GM21526 (cell line): ENCODE data around the gene PLEKHJ1.

Experiments
- ATAC-seq: cut with Tn5 transposase; IDR thresholded peaks from one replicate; pipeline ENCODE4 v1.9.1; 2021; ENCODE audit warnings: moderate library complexity; ENCODE audit not compliant: unreplicated experiment, low FRiP score

The PLEKHJ1 gene

DNA sequence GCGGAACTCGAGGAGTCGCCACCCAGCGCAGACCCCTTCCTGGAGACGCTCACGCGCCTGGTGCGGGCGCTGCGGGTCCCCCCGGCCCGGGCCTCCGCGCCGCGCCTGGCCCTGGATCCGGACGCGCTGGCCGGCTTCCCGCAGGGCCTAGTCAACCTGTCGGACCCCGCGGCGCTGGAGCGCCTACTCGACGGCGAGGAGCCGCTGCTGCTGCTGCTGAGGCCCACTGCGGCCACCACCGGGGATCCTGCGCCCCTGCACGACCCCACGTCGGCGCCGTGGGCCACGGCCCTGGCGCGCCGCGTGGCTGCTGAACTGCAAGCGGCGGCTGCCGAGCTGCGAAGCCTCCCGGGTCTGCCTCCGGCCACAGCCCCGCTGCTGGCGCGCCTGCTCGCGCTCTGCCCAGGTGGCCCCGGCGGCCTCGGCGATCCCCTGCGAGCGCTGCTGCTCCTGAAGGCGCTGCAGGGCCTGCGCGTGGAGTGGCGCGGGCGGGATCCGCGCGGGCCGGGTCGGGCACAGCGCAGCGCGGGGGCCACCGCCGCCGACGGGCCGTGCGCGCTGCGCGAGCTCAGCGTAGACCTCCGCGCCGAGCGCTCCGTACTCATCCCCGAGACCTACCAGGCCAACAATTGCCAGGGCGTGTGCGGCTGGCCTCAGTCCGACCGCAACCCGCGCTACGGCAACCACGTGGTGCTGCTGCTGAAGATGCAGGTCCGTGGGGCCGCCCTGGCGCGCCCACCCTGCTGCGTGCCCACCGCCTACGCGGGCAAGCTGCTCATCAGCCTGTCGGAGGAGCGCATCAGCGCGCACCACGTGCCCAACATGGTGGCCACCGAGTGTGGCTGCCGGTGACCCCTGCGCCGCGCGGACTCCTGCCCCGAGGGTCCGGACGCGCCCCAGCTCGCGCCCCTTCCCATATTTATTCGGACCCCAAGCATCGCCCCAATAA is 15.3 kb upstream of the PLEKHJ1 start:
- no peak for ATAC-seq

DNA sequence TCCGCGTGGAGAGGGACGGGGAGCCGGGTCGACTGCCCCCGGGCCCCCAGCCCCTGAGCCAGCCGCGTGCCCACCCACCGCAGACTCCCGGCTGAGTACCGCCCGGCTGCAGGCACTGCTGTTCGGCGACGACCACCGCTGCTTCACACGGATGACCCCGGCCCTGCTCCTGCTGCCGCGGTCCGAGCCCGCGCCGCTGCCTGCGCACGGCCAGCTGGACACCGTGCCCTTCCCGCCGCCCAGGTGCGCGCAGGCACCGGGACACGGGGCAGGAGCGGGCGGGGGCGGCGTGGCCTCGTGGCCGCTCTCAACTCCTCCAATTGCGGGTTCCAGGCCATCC is 14.6 kb upstream of the PLEKHJ1 start:
- ATAC-seq: no peak

GRCh38 chr19:2249880-2250765 is 14.0 kb upstream of the PLEKHJ1 start:
- ATAC-seq: no peak

DNA sequence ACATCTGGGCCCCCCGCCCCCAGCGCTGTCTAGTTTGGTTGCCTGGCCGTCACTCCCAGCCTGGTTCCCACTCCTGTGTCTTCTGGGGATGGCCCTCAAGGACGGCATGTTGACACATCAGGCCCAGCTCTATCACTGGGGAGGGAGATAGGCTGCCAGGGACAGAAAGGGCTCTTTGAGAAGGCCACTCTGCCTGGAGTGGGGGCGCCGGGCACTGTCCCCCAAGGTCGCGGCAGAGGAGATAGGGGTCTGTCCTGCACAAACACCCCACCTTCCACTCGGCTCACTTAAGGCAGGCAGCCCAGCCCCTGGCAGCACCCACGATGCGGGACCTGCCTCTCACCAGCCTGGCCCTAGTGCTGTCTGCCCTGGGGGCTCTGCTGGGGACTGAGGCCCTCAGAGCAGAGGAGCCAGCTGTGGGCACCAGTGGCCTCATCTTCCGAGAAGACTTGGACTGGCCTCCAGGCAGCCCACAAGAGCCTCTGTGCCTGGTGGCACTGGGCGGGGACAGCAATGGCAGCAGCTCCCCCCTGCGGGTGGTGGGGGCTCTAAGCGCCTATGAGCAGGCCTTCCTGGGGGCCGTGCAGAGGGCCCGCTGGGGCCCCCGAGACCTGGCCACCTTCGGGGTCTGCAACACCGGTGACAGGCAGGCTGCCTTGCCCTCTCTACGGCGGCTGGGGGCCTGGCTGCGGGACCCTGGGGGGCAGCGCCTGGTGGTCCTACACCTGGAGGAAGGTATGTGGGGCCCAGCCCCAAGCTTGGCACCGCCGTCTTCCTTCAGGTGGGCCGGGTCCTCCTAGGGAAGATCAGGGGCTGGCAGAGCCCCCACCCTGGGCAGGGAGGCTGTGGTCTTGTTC is 13.1 kb upstream of the PLEKHJ1 start, which contains the start of gene AMH:
AMH (plus strand) TSS at position 314 of the 857 bp plus-strand sequence; CDS start at position 324, 10 bp downstream.
- no peak for ATAC-seq

- ATAC-seq: no peak
These were observed 12.2 kb upstream of the PLEKHJ1 start for GRCh38 chr19:2248136-2249009.

- ATAC-seq: no peak
These were observed 11.4 kb upstream of the PLEKHJ1 start for GRCh38 chr19:2247433-2248101.

GRCh38 chr19:2246801-2247361 is 10.8 kb upstream of the PLEKHJ1 start:
- no peak for ATAC-seq

DNA sequence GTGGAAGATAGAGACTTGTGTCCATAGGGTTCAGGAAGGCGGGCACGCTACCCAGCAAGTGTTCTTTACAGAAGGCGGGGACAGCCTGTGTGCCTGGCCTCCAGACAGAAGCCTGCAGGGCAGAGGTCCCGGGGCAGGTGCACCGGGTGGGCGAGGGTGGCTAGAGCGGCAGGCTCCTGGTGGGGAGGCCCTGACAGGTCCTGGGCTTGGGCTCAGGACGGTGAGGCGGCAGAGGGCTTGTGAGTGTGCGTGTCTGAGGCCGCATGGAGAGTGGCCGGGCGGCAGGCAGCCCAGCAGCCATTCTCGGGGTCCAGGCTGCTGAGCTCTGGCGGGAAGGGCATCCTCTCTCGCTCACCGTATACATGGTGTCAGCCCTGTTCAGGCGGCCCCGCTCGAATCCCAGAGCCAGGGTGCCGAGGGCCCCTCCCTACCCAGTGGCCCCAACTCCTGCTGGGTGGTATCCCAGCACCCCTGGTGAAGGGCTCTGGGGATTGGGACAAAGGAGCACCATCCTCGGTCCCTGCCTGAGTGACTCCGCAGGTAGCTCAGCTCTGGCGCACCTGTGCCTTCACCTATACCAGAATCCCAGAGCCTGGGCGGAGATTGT is 10.0 kb upstream of the PLEKHJ1 start:
- no peak for ATAC-seq

DNA sequence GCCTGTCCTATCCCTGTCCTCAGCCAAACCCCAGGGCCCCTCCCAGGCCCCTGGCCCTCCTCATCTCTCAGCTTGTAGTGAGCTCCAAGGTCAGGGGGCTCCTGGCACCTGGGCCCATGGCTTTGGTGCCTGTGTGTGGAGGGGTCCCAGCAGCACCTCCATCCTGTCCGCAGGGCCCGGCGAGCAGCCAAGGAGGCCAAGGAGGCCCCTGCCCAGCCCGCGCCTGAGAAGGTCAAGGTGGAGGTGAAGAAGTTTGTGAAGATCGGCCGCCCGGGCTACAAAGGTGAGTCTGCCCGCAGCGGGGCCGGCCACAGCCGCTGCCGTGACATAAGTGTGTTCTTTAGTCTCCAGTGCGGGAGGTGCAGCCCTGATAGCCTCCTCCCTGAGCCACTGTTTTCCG is 9.1 kb upstream of the PLEKHJ1 start:
- no peak for ATAC-seq

DNA sequence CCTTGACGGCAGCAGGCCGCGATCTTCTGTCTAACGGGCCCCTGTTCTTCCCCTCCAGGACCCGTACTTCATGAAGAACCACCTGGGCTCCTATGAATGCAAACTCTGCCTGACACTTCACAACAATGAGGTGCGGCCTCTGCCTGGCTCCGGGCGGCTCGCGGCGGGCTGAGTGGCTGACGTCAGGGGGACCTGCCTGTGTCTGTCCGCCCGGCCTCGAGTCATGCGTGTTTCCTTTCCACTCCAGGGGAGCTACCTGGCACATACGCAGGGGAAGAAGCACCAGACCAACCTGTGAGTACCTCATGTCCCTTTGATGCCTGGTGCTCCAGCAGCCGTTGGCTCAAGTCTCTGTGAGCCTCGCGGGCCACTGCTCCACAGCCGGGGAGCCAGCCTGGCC is 8.4 kb upstream of the PLEKHJ1 start:
- ATAC-seq: no peak

GRCh38 chr19:2244125-2244411 is 7.9 kb upstream of the PLEKHJ1 start:
- no peak for ATAC-seq

GRCh38 chr19:2243274-2244124 is 7.4 kb upstream of the PLEKHJ1 start:
- no peak for ATAC-seq

DNA sequence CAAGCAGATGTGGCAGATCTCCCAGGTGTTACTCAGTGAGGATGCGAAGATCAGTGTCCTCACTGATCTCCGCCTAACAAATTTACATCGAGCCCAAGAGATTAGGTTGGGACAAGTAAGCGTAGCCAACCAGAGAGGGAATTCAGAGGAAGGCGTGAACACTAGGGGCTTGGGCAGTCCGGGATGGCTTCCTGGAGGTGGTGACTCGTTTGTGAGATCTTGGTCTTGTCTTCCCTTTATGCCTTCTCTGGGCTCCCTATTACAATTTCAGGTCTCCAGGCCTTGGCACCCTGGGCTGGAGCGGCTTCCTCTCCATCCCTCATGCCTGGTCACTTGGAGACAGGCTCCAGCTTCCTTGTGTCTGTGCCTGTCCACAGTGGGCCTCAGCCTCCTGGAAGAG is 6.7 kb upstream of the PLEKHJ1 start:
- no peak for ATAC-seq

DNA sequence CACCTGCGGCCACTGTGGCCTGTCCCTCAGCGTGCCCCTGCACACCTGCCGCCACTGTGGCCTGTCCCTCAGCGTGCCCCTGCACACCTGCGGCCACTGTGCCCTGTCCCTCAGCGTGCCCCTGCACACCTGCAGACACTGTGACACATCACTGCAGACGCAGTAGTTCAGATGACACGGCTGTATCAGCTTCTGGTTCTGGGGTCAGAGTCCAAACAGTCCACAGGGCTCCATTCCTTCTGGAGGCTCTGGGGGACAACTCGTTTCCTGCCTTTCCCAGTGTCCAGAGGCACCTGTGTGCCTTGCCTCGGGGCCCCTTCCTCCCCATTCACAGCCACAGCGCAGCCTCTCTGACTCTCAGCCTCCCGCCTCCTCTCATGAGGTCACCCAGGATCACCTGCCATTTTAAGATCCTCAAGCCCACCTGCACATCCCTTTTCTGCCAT is 6.0 kb upstream of the PLEKHJ1 start:
- no peak for ATAC-seq

GRCh38 chr19:2240881-2241760 is 5.0 kb upstream of the PLEKHJ1 start:
- ATAC-seq: no peak
